Activated naive CD4-positive, alpha-beta T cell treated with anti-CD3 and anti-CD28 coated beads for 36 hours (primary cell): ENCODE data around the gene MUC21. TPM values are rescaled to one million over a fixed set of nuclear protein-coding genes. Genes with fewer than 3 reads are reported as not detected.
"Not testable (repeated sequence)": the region's sequence is repeated elsewhere in the genome, so short reads cannot be mapped to it uniquely, and the experiment has no call there.

Experiments used
- CTCF ChIA-PET: fragments of 350-600 bp; sonication (Branson Sonifier 250); formaldehyde crosslinking; loops from one replicate; lab custom pipeline; 2021; ENCODE audit warnings: antibody characterized with exemption; lab: Charles Lee
- DNase-seq: peaks from one replicate; pipeline ENCODE4 v3.0.0-alpha.2; 2020
- H3K27ac Mint-ChIP-seq: one replicate; pipeline ENCODE4 v1.8.0; 2021; ENCODE audit warnings: mild to moderate bottlenecking, mixed read lengths
- H3K27me3 Mint-ChIP-seq: one replicate; pipeline ENCODE4 v1.8.0; 2021; ENCODE audit warnings: low read depth, mixed read lengths
- H3K36me3 Mint-ChIP-seq: one replicate; pipeline ENCODE4 v1.8.0; 2021; ENCODE audit warnings: low read depth, mixed read lengths
- H3K4me1 Mint-ChIP-seq: one replicate; pipeline ENCODE4 v1.8.0; 2021; ENCODE audit warnings: low read depth, mixed read lengths
- H3K4me3 Mint-ChIP-seq: one replicate; pipeline ENCODE4 v1.8.0; 2021; ENCODE audit warnings: mild to moderate bottlenecking, moderate library complexity, mixed read lengths
- H3K9me3 Mint-ChIP-seq: one replicate; pipeline ENCODE4 v1.8.0; 2021; ENCODE audit warnings: mixed read lengths
- intact Hi-C: fragments of 100-400 bp; cut with micrococcal nuclease; formaldehyde crosslinking; loops from one replicate; pipeline ENCODE4 v1.15.1; 2023
- total RNA-seq, 2 experiments: library from RNA; stranded (reverse); gene quantifications; one replicate each; pipeline ENCODE4 v1.2.3, GENCODE V29; 2021

MUC21 gene
- total RNA-seq, 2 experiments from 2014 or later: not detected

- CTCF ChIA-PET: interaction anchor here (1.1 to 1.3 kb wide), 2 partner anchors 39 to 125 kb away, joined by 3 to 6 read pairs; no protein-coding TSS in a partner anchor
- DNase-seq: no peak
- H3K36me3 Mint-ChIP-seq: no peaks in the 10 kb centered on the region
- H3K4me1 Mint-ChIP-seq: peaks cover 13% of the 10 kb centered on the region
- H3K4me3 Mint-ChIP-seq: peak overlapping the region; percentile 71
- H3K27me3 Mint-ChIP-seq: peaks cover 4% of the 10 kb centered on the region
- H3K9me3 Mint-ChIP-seq: no peaks in the 10 kb centered on the region
- no peak overlapping the region for H3K27ac Mint-ChIP-seq
- intact Hi-C loops: no loop called here
Measured at GRCh38 chr6:30954631-30955366, 28.7 kb upstream of the MUC21 start.

- Mint-ChIP-seq H3K4me1 (peaks cover 13% of the 10 kb centered on the region), H3K4me3 (peak overlapping the region; percentile 71), H3K27ac (no peak overlapping the region), H3K36me3 (no peaks in the 10 kb centered on the region), H3K9me3 (no peaks in the 10 kb centered on the region), H3K27me3 (peaks cover 4% of the 10 kb centered on the region)
- CTCF ChIA-PET: interaction anchor here (0.7 to 1.3 kb wide), 2 partner anchors 40 to 125 kb away, joined by 3 to 6 read pairs; no protein-coding TSS in a partner anchor
- peak; percentile 82 for DNase-seq
- intact Hi-C loops: no loop called here
Measured at GRCh38 chr6:30955367-30956042, 28.0 kb upstream of the MUC21 start.

- no peak overlapping the region for H3K4me3 Mint-ChIP-seq
- CTCF ChIA-PET: interaction anchor here (0.7 kb wide), 1 partner anchor 814 kb away, joined by 3 read pairs; no protein-coding TSS in a partner anchor
- intact Hi-C loops: no loop called here
- no peaks in the 10 kb centered on the region for H3K36me3 Mint-ChIP-seq
- peaks cover 13% of the 10 kb centered on the region for H3K4me1 Mint-ChIP-seq
- H3K9me3 Mint-ChIP-seq: no peaks in the 10 kb centered on the region
- DNase-seq: no peak
- no peak overlapping the region for H3K27ac Mint-ChIP-seq
- peaks cover 4% of the 10 kb centered on the region for H3K27me3 Mint-ChIP-seq
Measured at GRCh38 chr6:30957716-30958115, 25.8 kb upstream of the MUC21 start.

GRCh38 chr6:30960907-30961673 is 22.4 kb upstream of the MUC21 start:
- H3K4me3 Mint-ChIP-seq: no peak overlapping the region
- no peak for DNase-seq
- peaks cover 5% of the 10 kb centered on the region for H3K4me1 Mint-ChIP-seq
- intact Hi-C loops: no loop called here
- no peak overlapping the region for H3K27ac Mint-ChIP-seq
- no peaks in the 10 kb centered on the region for H3K9me3 Mint-ChIP-seq
- no peaks in the 10 kb centered on the region for H3K36me3 Mint-ChIP-seq
- H3K27me3 Mint-ChIP-seq: peaks cover 13% of the 10 kb centered on the region
- CTCF ChIA-PET: no interaction called here

- CTCF ChIA-PET: no interaction called here
- H3K36me3 Mint-ChIP-seq: no peaks in the 10 kb centered on the region
- no peak for DNase-seq
- H3K9me3 Mint-ChIP-seq: no peaks in the 10 kb centered on the region
- H3K4me3 Mint-ChIP-seq: no peak overlapping the region
- no peak overlapping the region for H3K27ac Mint-ChIP-seq
- H3K4me1 Mint-ChIP-seq: no peaks in the 10 kb centered on the region
- intact Hi-C loops: no loop called here
- peaks cover 13% of the 10 kb centered on the region for H3K27me3 Mint-ChIP-seq
Measured at GRCh38 chr6:30962716-30963115, 20.8 kb upstream of the MUC21 start.

- CTCF ChIA-PET: interaction anchor here (1.1 kb wide), 1 partner anchor 116 kb away, joined by 6 read pairs; no protein-coding TSS in a partner anchor
- H3K27ac Mint-ChIP-seq: no peak overlapping the region
- H3K9me3 Mint-ChIP-seq: no peaks in the 10 kb centered on the region
- DNase-seq: no peak
- H3K4me3 Mint-ChIP-seq: no peak overlapping the region
- intact Hi-C loops: no loop called here
- no peaks in the 10 kb centered on the region for H3K36me3 Mint-ChIP-seq
- H3K4me1 Mint-ChIP-seq: no peaks in the 10 kb centered on the region
- H3K27me3 Mint-ChIP-seq: peaks cover 13% of the 10 kb centered on the region
Measured at GRCh38 chr6:30963641-30964040, 19.9 kb upstream of the MUC21 start.

GRCh38 chr6:30964075-30964474 is 19.4 kb upstream of the MUC21 start:
- CTCF ChIA-PET: interaction anchor here (1.1 kb wide), 1 partner anchor 115 kb away, joined by 6 read pairs; no protein-coding TSS in a partner anchor
- no peaks in the 10 kb centered on the region for H3K4me1 Mint-ChIP-seq
- no peak overlapping the region for H3K27ac Mint-ChIP-seq
- H3K9me3 Mint-ChIP-seq: no peaks in the 10 kb centered on the region
- intact Hi-C loops: no loop called here
- no peaks in the 10 kb centered on the region for H3K36me3 Mint-ChIP-seq
- peaks cover 12% of the 10 kb centered on the region for H3K27me3 Mint-ChIP-seq
- no peak for DNase-seq
- no peak overlapping the region for H3K4me3 Mint-ChIP-seq

- Mint-ChIP-seq H3K36me3 (no peaks in the 10 kb centered on the region), H3K27me3 (peaks cover 10% of the 10 kb centered on the region), H3K27ac (no peak overlapping the region), H3K4me3 (no peak overlapping the region), H3K4me1 (no peaks in the 10 kb centered on the region), H3K9me3 (no peaks in the 10 kb centered on the region)
- DNase-seq: no peak
- CTCF ChIA-PET: interaction anchor here (0.6 kb wide), 1 partner anchor 103 kb away, joined by 3 read pairs; no protein-coding TSS in a partner anchor
- intact Hi-C loops: no loop called here
Measured at GRCh38 chr6:30965140-30965601, 18.3 kb upstream of the MUC21 start.

GRCh38 chr6:30966154-30966553 is 17.4 kb upstream of the MUC21 start:
- H3K4me1 Mint-ChIP-seq: no peaks in the 10 kb centered on the region
- DNase-seq: no peak
- peaks cover 10% of the 10 kb centered on the region for H3K27me3 Mint-ChIP-seq
- no peak overlapping the region for H3K4me3 Mint-ChIP-seq
- CTCF ChIA-PET: interaction anchor here (0.6 kb wide), 1 partner anchor 86 kb away, joined by 3 read pairs; no protein-coding TSS in a partner anchor
- H3K27ac Mint-ChIP-seq: no peak overlapping the region
- H3K9me3 Mint-ChIP-seq: no peaks in the 10 kb centered on the region
- intact Hi-C loops: no loop called here
- H3K36me3 Mint-ChIP-seq: no peaks in the 10 kb centered on the region

- DNase-seq, intact Hi-C loops, H3K36me3 Mint-ChIP-seq, H3K4me3 Mint-ChIP-seq, H3K4me1 Mint-ChIP-seq, H3K9me3 Mint-ChIP-seq, H3K27ac Mint-ChIP-seq, CTCF ChIA-PET, H3K27me3 Mint-ChIP-seq: not testable (repeated sequence)
Measured at GRCh38 chr6:30969171-30969570, 14.3 kb upstream of the MUC21 start.

GRCh38 chr6:30970946-30971345 is 12.6 kb upstream of the MUC21 start:
- Mint-ChIP-seq H3K36me3 (no peaks in the 10 kb centered on the region), H3K4me1 (no peaks in the 10 kb centered on the region), H3K4me3 (no peak overlapping the region), H3K27me3 (no peaks in the 10 kb centered on the region), H3K9me3 (no peaks in the 10 kb centered on the region), H3K27ac (no peak overlapping the region)
- CTCF ChIA-PET: no interaction called here
- no peak for DNase-seq
- intact Hi-C loops: no loop called here

- H3K27ac Mint-ChIP-seq: no peak overlapping the region
- CTCF ChIA-PET: interaction anchor here (0.6 kb wide), 1 partner anchor 756 kb away, joined by 3 read pairs; no protein-coding TSS in a partner anchor
- no peak for DNase-seq
- no peaks in the 10 kb centered on the region for H3K9me3 Mint-ChIP-seq
- no peaks in the 10 kb centered on the region for H3K27me3 Mint-ChIP-seq
- no peak overlapping the region for H3K4me3 Mint-ChIP-seq
- H3K4me1 Mint-ChIP-seq: no peaks in the 10 kb centered on the region
- H3K36me3 Mint-ChIP-seq: no peaks in the 10 kb centered on the region
- intact Hi-C loops: no loop called here
Measured at GRCh38 chr6:30972816-30973215, 10.7 kb upstream of the MUC21 start.
